BLaER1 treated with 17β-estradiol and CSF1 and Interleukin-3, amounts not matched to agents 10 nM and 100 nM (cell line): Measurements from ENCODE around the gene PKP1.
"Not testable (repeated sequence)": the region's sequence is repeated elsewhere in the genome, so short reads cannot be mapped to it uniquely, and the experiment has no call there.

ENCODE experiments used
- H3K27ac ChIP-seq, 11 experiments: shearing (Covaris generic); formaldehyde crosslinking; 2 replicates each; pipeline ENCODE4 v1.8.1; 2022
- H3K27me3 ChIP-seq, 11 experiments: shearing (Covaris generic); formaldehyde crosslinking; 2 replicates each; pipeline ENCODE4 v1.8.1; 2022
- H3K36me3 ChIP-seq, 11 experiments: shearing (Covaris generic); formaldehyde crosslinking; 2 replicates each; pipeline ENCODE4 v1.8.1; 2022
- H3K4me1 ChIP-seq, 10 experiments: shearing (Covaris generic); formaldehyde crosslinking; 2 replicates each; pipeline ENCODE4 v1.8.1; 2022
- H3K4me2 ChIP-seq, 11 experiments: shearing (Covaris generic); formaldehyde crosslinking; 2 replicates each; pipeline ENCODE4 v1.8.1; 2022
- H3K4me3 ChIP-seq, 10 experiments: shearing (Covaris generic); formaldehyde crosslinking; 2 replicates each; pipeline ENCODE4 v1.8.1; 2022
- H3K9ac ChIP-seq, 11 experiments: shearing (Covaris generic); formaldehyde crosslinking; 2 replicates each; pipeline ENCODE4 v1.8.1; 2022
- H3K9me3 ChIP-seq, 11 experiments: shearing (Covaris generic); formaldehyde crosslinking; replicated peaks in 1 of 11; 2 replicates each; pipeline ENCODE4 v1.8.1; 2022
- H4K20me1 ChIP-seq, 11 experiments: shearing (Covaris generic); formaldehyde crosslinking; 2 replicates each; pipeline ENCODE4 v1.8.1; 2022
- Cebpa-rat ChIP-seq, 11 experiments: shearing (Covaris generic); IDR thresholded peaks; 2 replicates each; pipeline ENCODE4 v1.8.1; 2022

The PKP1 gene, protein sequence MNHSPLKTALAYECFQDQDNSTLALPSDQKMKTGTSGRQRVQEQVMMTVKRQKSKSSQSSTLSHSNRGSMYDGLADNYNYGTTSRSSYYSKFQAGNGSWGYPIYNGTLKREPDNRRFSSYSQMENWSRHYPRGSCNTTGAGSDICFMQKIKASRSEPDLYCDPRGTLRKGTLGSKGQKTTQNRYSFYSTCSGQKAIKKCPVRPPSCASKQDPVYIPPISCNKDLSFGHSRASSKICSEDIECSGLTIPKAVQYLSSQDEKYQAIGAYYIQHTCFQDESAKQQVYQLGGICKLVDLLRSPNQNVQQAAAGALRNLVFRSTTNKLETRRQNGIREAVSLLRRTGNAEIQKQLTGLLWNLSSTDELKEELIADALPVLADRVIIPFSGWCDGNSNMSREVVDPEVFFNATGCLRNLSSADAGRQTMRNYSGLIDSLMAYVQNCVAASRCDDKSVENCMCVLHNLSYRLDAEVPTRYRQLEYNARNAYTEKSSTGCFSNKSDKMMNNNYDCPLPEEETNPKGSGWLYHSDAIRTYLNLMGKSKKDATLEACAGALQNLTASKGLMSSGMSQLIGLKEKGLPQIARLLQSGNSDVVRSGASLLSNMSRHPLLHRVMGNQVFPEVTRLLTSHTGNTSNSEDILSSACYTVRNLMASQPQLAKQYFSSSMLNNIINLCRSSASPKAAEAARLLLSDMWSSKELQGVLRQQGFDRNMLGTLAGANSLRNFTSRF

DNA sequence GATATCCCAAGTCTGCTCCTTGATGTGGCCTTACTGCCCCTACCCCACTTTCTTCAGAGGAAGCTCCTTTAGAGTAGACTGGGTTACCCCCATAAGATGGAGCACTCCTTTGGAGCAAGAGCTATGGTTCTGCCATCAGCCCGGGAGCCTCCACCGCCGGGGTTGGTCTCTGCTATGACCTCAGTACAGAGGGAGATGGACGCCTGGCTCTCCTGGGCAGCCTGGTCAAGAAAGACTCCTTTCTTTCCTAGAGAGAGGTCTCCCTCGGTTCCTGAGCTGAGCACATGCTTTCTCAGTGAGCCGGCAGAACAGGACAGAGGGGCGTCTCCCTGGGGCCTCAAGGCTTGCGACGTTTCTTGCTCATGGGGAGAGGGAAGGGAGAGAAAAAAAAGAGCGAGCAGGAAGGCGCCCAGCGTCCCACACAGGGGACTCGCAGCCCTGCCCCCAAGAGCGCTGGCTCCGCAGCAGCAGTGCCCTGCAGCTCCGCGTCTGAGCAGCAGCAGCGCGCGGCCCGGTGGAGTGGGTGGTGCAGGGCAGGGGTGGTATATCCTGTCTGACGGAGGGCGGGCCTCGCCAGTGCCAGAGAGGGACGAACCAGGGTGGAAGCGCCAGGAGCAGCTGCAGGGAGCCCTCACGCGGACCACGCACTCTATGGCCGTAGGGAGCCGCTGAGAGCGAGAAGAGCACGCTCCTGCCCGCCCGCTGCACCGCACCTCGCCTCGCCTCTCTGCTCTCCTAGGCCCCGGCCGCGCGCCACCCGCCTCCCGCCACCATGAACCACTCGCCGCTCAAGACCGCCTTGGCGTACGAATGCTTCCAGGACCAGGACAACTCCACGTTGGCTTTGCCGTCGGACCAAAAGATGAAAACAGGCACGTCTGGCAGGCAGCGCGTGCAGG lies at the start of gene PKP1:
PKP1 (plus strand) TSS at position 576 of the 899 bp plus-strand sequence; CDS start at position 773, 197 bp downstream.
- H3K9me3 ChIP-seq = peaks cover 0 to 8% (median 0%) of the 10 kb centered on the region in 11 experiments; a peak in 1 of 22 replicates
- H4K20me1 ChIP-seq = no peaks in the 10 kb centered on the region; a peak in 1 of 22 replicates
- H3K9ac ChIP-seq = peak within 1 kb of the TSS in 7 of 11 experiments; percentile 2 to 56 (median 31); a peak in 8 of 22 replicates
- H3K4me2 ChIP-seq = peak within 1 kb of the TSS; percentile 71 to 91 (median 82)
- TF ChIP-seq Cebpa-rat (IDR thresholded peaks at IDR 0.05) = no peak
- H3K4me1 ChIP-seq = peaks cover 9 to 45% (median 34%) of the 10 kb centered on the region in 10 experiments; a peak in 19 of 20 replicates
- peak within 1 kb of the TSS in 4 of 10 experiments; percentile 21 to 44 (median 40); a peak in 7 of 20 replicates for H3K4me3 ChIP-seq
- no peak within 1 kb of the TSS for H3K27ac ChIP-seq
- peaks cover 0 to 23% (median 17%) of the 10 kb centered on the region in 11 experiments; a peak in 17 of 22 replicates for H3K27me3 ChIP-seq
- no peaks in the 10 kb centered on the region for H3K36me3 ChIP-seq

GRCh38 chr1:201239646-201240045 lies 43.7 kb upstream of the PKP1 start:
- not testable (repeated sequence) for H3K36me3 ChIP-seq, H3K4me3 ChIP-seq, H3K4me2 ChIP-seq, H3K27ac ChIP-seq, H3K27me3 ChIP-seq, H3K9ac ChIP-seq, H4K20me1 ChIP-seq
- peaks cover 18 to 24% (median 22%) of the 10 kb centered on the region in 11 experiments for H3K9me3 ChIP-seq
- H3K4me1 ChIP-seq = peaks cover 0 to 13% (median 7%) of the 10 kb centered on the region in 10 experiments; a peak in 8 of 20 replicates

GRCh38 chr1:201240171-201240570 lies 43.1 kb upstream of the PKP1 start:
- Histone ChIP-seq H3K9me3 (peaks cover 18 to 24% (median 22%) of the 10 kb centered on the region in 11 experiments), H3K27me3 (no peaks in the 10 kb centered on the region; a peak in 1 of 22 replicates), H3K9ac (no peak overlapping the region), H3K4me2 (no peak overlapping the region), H3K27ac (no peak overlapping the region), H3K4me3 (no peak overlapping the region), H3K4me1 (peaks cover 0 to 13% (median 7%) of the 10 kb centered on the region in 10 experiments; a peak in 8 of 20 replicates), H3K36me3 (no peaks in the 10 kb centered on the region), H4K20me1 (no peaks in the 10 kb centered on the region)
- TF ChIP-seq Cebpa-rat (IDR thresholded peaks at IDR 0.05) = no peak

DNA sequence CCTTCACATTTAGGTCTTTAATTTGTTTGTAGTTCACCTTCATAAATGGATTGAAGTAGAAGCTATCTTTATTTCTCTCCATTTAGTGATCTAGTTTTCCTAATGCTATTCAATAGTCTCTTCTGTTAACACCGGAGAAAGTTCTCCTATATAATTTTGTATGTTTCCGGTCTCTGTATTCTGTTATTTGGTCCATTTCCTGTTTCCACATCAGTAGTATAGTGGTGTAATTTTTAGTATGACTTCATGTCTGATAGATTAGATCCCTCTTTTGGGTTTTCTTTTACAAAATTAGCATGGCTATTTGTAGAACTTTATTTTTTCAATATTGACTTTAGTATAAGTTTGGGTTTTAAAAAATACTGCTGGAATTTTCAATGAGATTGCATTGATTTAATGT lies 41.6 kb upstream of the PKP1 start:
- TF ChIP-seq Cebpa-rat (IDR thresholded peaks at IDR 0.05) = no peak
- Histone ChIP-seq H3K36me3 (no peaks in the 10 kb centered on the region), H3K9me3 (peaks cover 18 to 24% (median 22%) of the 10 kb centered on the region in 11 experiments), H3K27me3 (no peaks in the 10 kb centered on the region; a peak in 1 of 22 replicates), H3K4me2 (peak overlapping the region in 7 of 11 experiments; percentile 3 to 46 (median 12); a peak in 8 of 22 replicates), H3K4me3 (no peak overlapping the region), H3K9ac (no peak overlapping the region), H3K4me1 (peaks cover 0 to 13% (median 7%) of the 10 kb centered on the region in 10 experiments; a peak in 8 of 20 replicates), H4K20me1 (no peaks in the 10 kb centered on the region), H3K27ac (peak overlapping the region in 6 of 11 experiments; percentile 17 to 42 (median 28); a peak in 7 of 22 replicates)

GRCh38 chr1:201245082-201245481 lies 38.2 kb upstream of the PKP1 start:
- H3K4me3 ChIP-seq = no peak overlapping the region
- no peak for TF ChIP-seq Cebpa-rat (IDR thresholded peaks at IDR 0.05)
- peaks cover 7 to 13% (median 11%) of the 10 kb centered on the region in 11 experiments; a peak in 21 of 22 replicates for H3K9me3 ChIP-seq
- H4K20me1 ChIP-seq = no peaks in the 10 kb centered on the region
- H3K36me3 ChIP-seq = no peaks in the 10 kb centered on the region
- no peaks in the 10 kb centered on the region; a peak in 1 of 22 replicates for H3K27me3 ChIP-seq
- no peak overlapping the region for H3K27ac ChIP-seq
- H3K9ac ChIP-seq = no peak overlapping the region
- H3K4me2 ChIP-seq = no peak overlapping the region
- peaks cover 0 to 13% (median 7%) of the 10 kb centered on the region in 10 experiments; a peak in 8 of 20 replicates for H3K4me1 ChIP-seq

GRCh38 chr1:201248721-201249559 lies 34.4 kb upstream of the PKP1 start:
- Histone ChIP-seq H3K27ac (no peak overlapping the region), H3K9me3 (no peaks in the 10 kb centered on the region), H3K4me1 (no peaks in the 10 kb centered on the region; a peak in 1 of 20 replicates), H4K20me1 (no peaks in the 10 kb centered on the region), H3K4me3 (no peak overlapping the region), H3K9ac (no peak overlapping the region), H3K4me2 (no peak overlapping the region), H3K36me3 (no peaks in the 10 kb centered on the region), H3K27me3 (no peaks in the 10 kb centered on the region; a peak in 1 of 22 replicates)
- no peak for TF ChIP-seq Cebpa-rat (IDR thresholded peaks at IDR 0.05)

DNA sequence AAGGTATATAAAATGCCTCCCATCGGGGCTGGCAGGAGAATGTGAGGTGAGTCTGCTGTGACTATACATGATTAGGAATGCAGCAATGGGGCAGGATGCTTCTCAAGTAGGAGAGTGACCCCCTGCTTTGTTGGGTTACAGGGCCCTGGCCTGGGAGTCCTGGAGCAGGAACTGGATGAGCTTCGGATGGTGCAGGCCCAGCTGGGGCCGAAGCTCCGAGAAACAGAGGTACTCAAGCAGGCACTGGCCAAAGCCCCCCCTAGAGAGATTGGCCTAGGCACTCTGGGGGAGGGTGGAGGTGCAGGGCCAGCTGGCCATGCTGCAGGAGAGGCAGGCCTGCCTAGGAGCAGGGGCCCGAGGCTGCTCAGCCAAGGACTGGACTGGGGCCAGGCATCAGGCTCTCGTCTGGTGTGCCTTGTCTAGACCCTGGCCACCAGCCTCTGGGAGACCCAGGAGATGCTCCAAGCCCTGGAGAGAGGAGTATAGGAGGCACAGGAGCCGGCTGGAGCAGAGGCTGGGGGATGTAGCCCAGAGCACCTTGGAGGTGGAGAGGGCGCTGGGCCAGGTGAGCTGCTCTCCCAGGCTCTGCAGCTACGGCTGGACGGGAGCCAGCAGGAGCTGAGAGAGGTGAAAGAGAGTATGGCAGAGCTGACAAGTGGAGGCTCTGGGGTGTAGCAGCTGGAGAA lies 32.8 kb upstream of the PKP1 start:
- no peak overlapping the region for H3K4me3 ChIP-seq
- TF ChIP-seq Cebpa-rat (IDR thresholded peaks at IDR 0.05) = no peak
- no peaks in the 10 kb centered on the region for H4K20me1 ChIP-seq
- H3K9ac ChIP-seq = no peak overlapping the region
- H3K27me3 ChIP-seq = no peaks in the 10 kb centered on the region
- H3K4me2 ChIP-seq = no peak overlapping the region
- H3K36me3 ChIP-seq = no peaks in the 10 kb centered on the region
- no peaks in the 10 kb centered on the region for H3K9me3 ChIP-seq
- no peak overlapping the region for H3K27ac ChIP-seq
- H3K4me1 ChIP-seq = peaks cover 0 to 11% (median 5%) of the 10 kb centered on the region in 10 experiments; a peak in 9 of 20 replicates
